Fibroblast of the aortic adventitia (primary cell): Measurements from ENCODE around the gene SS18. TPM values are rescaled to one million over a fixed set of nuclear protein-coding genes. Genes with fewer than 3 reads are reported as not detected.

Source experiments
- DNase-seq: peaks from one replicate; pipeline ENCODE4 v3.0.0-alpha.2; 2010; ENCODE audit warnings: low read depth
- H3K4me3 ChIP-seq: 2 replicates; pipeline ENCODE4 v1.5.1; 2011; ENCODE audit warnings: low read depth, mild to moderate bottlenecking, control low read depth, low read length, moderate library complexity
- total RNA-seq: library from RNA; depleted of rRNA; stranded (reverse); fragments of >200 nt; gene quantifications from 2 replicates; pipeline ENCODE4 v1.2.3, GENCODE V29; 2012; ENCODE audit warnings: low replicate concordance
- TF ChIP-seq, protein P1 (sequence below): IDR thresholded peaks from 2 replicates; pipeline ENCODE4 v1.5.1; 2011; ENCODE audit warnings: mild to moderate bottlenecking, low read length, control low read depth, inconsistent platforms; ENCODE audit not compliant: insufficient read depth

Gene SS18
- total RNA-seq, 1 donor, result 103 TPM

DNA sequence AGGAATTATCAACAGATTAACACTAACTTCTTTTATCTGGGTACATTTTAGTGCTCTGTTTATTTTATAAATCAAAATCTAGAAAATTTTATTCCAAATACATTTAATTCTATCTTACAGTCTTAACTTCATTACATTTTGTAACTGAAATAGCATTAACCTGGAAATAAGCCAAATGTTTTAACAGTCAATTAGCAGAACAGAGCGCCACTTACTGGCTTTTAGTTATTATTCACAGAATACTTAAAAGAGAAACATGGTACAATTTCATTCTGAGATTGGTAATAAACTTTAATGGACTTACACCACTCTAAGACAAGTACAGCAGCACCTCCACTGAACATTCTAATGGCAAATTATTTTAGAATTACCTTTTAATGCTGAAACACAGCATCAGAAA, 38.6 kb downstream of the SS18 start:
- no peak overlapping the region for H3K4me3 ChIP-seq
- DNase-seq, result no peak

DNA sequence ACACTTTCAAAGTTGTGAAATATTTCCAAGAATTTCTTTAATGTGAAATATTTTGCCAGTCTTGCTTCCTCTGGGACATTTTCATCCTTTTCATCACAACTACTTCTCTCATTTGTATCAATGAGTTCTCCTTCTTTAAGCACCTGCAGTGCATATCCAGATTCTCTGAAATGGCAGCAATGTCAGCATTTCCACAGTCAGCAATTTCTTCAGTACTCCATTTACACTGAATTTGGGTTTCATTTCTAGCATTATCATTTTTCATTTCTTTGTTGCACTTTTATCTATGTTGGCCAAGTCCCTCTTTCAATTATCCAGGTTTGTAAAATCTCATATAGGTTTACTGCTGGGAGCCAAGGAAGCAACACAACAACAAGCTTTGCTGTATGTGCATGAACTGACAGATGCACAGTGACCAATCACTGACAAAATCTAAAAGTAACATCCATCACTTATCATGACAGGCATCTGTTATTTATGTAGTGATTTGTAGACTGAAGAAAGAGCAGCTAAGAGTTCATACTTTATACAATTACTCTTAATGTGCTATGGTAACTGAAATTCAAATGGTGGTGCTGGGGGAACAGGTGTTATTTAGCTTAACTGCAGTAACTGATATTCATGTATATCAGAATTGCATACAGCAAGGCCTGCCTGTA, 43.9 kb downstream of the SS18 start:
- no peak overlapping the region for H3K4me3 ChIP-seq
- DNase-seq, result no peak
- TF ChIP-seq, protein P1, sequence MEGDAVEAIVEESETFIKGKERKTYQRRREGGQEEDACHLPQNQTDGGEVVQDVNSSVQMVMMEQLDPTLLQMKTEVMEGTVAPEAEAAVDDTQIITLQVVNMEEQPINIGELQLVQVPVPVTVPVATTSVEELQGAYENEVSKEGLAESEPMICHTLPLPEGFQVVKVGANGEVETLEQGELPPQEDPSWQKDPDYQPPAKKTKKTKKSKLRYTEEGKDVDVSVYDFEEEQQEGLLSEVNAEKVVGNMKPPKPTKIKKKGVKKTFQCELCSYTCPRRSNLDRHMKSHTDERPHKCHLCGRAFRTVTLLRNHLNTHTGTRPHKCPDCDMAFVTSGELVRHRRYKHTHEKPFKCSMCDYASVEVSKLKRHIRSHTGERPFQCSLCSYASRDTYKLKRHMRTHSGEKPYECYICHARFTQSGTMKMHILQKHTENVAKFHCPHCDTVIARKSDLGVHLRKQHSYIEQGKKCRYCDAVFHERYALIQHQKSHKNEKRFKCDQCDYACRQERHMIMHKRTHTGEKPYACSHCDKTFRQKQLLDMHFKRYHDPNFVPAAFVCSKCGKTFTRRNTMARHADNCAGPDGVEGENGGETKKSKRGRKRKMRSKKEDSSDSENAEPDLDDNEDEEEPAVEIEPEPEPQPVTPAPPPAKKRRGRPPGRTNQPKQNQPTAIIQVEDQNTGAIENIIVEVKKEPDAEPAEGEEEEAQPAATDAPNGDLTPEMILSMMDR, result no peak

More for the DNA sequence above, 38.6 kb downstream of the SS18 start:
- TF ChIP-seq, protein P1, result no peak

DNA sequence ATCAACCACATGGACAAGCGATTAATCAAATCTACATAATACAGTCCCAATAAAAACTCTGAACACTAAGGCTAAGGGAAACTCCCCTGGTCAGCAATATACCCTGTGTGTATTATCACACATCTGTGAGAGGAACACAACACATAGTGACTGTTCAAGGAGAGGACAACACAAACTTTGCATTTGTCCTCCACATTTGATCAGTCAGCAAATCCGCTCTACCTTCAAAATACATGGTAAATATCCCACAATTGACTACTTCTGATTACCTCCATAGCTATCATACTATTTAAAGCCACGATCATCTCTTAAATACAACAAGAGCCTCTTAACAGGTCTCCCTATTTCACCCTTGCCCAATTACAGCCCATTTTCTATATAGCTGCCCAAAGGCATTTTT, 45.6 kb downstream of the SS18 start:
- H3K4me3 ChIP-seq, result no peak overlapping the region
- no peak for DNase-seq
- TF ChIP-seq, protein P1, result no peak

DNA sequence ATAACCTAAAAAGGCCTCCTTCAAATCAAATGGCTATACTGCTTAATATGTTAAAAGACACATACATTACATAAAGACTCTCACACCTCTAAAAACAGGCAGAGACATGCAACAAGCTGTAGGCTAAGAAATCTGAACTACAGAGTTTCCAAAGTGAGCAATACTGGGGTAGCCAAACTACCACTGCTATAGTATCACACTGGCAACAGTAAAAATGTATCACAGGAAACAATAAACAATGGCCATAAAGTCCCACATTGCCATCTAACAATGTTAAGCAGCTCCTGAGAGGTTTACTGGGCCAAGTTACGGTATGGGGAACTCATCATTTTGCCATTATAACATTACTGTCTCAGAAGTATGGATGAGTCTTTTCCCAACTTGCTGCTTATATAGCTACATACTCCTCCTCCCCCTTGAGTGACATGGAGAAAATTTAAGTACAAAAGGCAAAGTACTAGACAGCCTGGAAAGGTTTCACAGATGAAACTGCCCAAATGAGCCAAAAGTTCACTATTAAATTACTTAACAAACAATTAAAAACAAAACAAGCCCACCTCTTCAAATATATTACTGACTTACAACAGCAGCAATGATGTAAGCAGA, 50.3 kb downstream of the SS18 start:
- no peak for DNase-seq
- no peak overlapping the region for H3K4me3 ChIP-seq
- TF ChIP-seq, protein P1, result no peak

DNA sequence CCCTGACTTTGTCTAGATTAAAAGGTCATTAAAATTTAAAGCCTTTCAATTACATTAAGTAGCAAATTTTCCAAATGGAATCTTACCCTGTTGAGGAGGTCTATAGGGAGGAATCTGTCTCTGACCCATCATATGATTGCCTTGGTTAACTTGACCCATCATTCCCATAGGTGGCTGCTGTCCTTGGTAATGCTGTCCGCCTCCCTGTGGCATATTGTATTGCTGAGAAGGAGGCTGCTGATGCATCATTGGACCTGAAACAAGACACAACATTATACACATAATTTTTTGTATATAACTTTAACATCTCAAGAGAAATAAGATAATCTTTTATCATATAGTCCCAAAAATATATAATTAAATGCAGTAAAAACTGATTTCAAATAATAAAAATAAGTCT, 51.2 kb downstream of the SS18 start:
- TF ChIP-seq, protein P1, result no peak
- no peak overlapping the region for H3K4me3 ChIP-seq
- DNase-seq, result no peak

DNA sequence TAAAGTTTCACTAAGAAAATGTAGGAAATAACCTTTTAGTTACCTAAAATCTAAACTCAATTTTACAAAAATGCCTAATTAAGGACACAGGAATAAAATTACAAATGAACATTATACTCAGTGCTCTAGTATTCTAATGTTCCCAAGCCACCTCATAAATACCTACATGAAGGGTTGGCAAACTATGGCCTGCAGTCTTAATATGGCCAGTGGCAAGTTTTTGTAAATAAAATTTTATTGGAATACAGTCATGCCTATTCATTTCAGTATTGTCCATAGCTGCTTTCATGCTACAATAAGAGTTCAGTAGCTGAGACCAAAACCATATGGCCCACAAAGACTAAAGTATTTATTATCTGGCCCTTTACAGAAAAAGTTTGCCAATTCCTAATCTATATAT, 53.8 kb downstream of the SS18 start:
- no peak for DNase-seq
- TF ChIP-seq, protein P1, result no peak
- H3K4me3 ChIP-seq, result no peak overlapping the region
